ENCODE measurements around the gene KCNH1.

- TF ChIP-seq GABPA (IDR thresholded peaks at IDR 0.05 in 1 of 2, conservative IDR thresholded peaks at IDR 0.05 in 1 of 2) (no peak), REST (IDR thresholded peaks at IDR 0.05) (no peak), SP1 (IDR thresholded peaks at IDR 0.05) (no peak), CTCF (IDR thresholded peaks at IDR 0.05; ENCODE audit: low read depth, low read length, missing input control) (peak; percentile 43), FOXA1 (IDR thresholded peaks at IDR 0.05) (no peak), TAF1 (conservative IDR thresholded peaks at IDR 0.05) (no peak), MAX (IDR thresholded peaks at IDR 0.05) (no peak), JUND (IDR thresholded peaks at IDR 0.05) (no peak), YY1 (IDR thresholded peaks at IDR 0.05) (no peak), HNF4G (IDR thresholded peaks at IDR 0.05) (no peak), HNF4A (conservative IDR thresholded peaks at IDR 0.05) (no peak)
Measured at GRCh38 chr1:210711825-210712612, 421.9 kb downstream of the KCNH1 start.
